Skin epidermis (tissue), 12 donors: ENCODE measurements around the gene BBIP1.

ENCODE experiments used
- H3K27ac ChIP-seq, 21 experiments: fragments of 200-600 bp; sonication (generic) in 11 of 21; one replicate each; pipeline ENCODE4 v1.5.0; 2020; ENCODE audit warnings: mild to moderate bottlenecking in 3 of 21, inconsistent platforms in 2 of 21, moderate library complexity in 2 of 21
- H3K4me3 ChIP-seq, 7 experiments: fragments of 200-600 bp; sonication (generic) in 2 of 7; one replicate each; pipeline ENCODE4 v1.5.0; 2020; ENCODE audit warnings: inconsistent platforms in 2 of 7, mild to moderate bottlenecking in 2 of 7, moderate library complexity in 1 of 7

BBIP1 gene, protein sequence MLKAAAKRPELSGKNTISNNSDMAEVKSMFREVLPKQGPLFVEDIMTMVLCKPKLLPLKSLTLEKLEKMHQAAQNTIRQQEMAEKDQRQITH

DNA sequence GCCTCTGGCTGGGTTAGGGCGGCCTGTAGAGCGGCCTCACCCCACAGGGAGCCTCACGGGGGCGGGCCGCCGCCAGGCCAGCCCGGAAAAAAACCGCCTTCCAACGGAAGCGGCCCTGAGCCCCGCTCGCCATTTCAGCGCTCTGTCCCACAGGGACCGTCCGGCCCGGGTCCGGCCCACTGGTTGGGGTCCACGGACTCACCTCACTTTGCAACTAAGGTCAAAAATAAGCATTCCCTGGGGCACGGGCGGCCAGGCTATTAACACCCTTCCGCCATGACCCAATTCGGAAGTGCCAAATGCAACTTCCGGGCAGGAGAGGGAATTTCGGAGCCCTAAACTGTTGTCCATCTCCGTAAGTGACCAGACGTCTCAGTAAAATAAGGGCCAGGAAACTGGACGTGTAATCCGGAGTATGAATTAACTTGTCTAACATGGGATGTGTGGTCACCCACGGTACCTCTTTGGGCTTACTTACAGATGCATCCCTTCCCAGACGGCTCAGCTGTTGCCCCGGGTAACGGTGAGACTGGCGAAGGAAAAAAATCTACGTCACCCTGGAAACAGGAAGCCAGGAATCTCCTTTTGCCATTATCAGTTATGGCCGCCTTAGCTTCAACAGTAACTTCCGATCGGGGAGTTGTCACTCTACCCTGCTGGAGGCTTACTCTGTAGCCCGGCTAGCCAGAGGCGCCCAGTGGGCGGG, at the start of gene BBIP1:
TSS of gene BBIP1 (minus strand) at position 538 of the 706 bp plus-strand sequence. CDS start 1,023 bp downstream, outside the sequence.
- peak within 1 kb of the TSS; percentile 84 to 99 (median 98) for H3K27ac ChIP-seq
- H3K4me3 ChIP-seq = peak within 1 kb of the TSS; percentile 63 to 89 (median 79)

DNA sequence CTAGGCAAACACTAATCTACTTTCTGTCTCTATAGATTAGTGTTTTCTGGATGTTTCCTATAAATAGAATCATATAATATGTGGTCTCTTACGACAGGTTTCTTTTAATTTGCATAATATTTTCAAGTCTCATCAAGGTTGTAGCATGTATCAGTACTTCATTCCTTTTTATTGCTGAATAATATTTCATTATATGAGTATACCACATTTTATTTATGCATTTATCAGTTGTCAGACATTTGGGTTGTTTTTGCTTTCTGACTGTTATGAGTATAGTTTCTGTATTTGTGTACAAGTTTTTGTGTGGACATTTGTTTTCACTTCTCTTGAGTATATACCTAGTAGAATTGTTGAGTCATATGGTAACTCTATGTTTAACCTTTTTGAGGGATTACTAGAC, 48.7 kb upstream of the BBIP1 start:
- H3K4me3 ChIP-seq = no peak overlapping the region
- H3K27ac ChIP-seq = no peak overlapping the region

DNA sequence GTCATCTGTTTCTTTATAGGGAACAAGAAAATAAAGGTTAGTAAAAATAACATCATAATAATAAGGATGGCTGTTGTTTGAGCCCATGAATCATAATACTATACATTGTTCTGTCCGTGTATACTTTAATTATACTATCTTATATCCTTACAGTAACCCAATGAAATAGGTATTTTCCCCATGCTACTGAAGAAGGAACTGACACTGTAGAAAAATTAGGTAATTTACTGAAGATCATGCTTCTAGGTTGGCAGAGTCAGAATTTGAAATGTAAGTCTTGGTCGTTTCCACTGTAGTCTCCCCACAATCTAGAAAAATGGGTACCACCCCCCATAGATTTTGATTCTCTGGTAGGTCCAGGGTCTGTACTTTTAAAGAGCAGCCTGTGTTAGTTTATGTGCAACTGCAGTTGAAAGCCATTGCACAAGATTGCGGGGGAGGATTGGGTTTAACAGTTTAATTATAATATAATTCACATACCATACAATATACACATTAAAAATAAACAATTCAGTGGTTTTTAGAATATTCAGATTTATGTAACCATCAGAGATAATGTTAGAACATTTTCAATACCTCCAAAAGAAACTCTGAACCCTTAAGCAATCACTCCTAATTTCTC, 48.1 kb upstream of the BBIP1 start:
- H3K4me3 ChIP-seq = no peak overlapping the region
- no peak overlapping the region for H3K27ac ChIP-seq

DNA sequence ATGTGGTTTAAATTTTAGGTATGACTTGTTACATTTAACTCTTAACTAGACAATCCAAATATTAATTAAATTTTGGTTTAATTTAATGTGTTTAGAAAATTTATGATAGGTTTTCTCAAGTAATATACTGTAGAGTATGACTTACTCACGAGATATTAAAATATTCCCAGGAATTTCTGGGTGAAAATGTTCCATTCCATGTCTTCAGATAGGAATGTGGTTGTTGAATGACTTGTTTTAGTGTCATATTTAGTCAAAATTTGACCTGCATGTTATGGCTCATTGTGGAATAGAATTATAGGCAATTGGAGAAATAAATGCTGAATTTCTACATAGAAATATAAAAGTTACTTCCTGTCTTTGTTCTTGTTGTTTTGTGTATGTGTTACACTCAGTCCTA, 47.2 kb upstream of the BBIP1 start:
- no peak overlapping the region for H3K27ac ChIP-seq
- H3K4me3 ChIP-seq = no peak overlapping the region

DNA sequence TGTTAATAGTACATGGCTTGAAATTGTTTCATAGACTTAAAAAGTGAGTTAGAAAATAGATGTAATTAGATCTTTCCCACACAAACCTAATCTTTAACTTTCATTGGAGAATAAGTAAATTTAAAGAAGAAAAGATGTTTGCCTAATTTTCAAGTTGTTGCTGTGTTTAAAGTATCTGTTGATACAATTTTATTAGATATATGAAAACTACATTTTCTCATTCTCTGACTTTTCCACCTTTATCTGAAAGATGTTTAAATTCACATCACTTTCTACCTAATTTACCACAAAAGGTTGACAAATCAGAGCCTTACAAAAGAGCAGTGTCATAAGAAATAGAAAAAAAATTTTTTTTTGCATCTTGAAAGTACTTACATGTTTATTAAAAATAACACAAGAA, 46.2 kb upstream of the BBIP1 start:
- H3K4me3 ChIP-seq = no peak overlapping the region
- no peak overlapping the region for H3K27ac ChIP-seq

DNA sequence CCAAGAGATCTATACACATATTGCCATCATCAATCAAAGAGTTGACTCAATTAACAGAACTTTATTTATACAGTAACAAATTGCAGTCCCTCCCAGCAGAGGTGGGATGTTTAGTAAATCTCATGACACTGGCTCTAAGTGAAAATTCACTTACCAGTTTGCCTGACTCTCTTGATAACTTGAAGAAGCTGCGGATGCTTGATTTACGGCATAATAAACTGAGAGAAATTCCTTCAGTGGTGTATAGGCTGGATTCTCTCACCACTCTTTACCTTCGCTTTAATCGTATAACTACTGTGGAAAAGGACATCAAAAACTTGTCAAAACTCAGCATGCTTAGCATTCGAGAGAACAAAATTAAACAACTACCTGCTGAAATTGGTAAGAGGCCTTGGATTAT, 45.7 kb upstream of the BBIP1 start:
- no peak overlapping the region for H3K27ac ChIP-seq
- H3K4me3 ChIP-seq = no peak overlapping the region

DNA sequence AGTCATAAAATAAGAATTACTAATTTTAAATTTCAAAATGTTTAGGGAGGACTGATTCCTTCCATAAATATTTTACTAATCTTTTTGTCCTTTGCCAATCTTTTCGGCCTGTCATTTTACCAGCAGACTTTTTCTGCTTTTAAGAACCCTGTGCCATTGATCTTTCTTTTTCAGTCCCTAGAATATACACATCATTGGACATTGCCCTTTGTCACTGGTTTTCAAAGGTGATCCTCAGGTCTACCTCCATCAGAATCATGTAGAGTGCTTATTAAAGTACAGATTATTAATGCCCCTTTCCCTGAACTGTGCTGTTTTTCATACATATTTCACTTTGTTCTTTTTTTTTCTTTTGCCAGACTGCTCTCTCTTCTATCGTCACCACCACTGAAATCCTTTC, 44.2 kb upstream of the BBIP1 start:
- Histone ChIP-seq H3K4me3 (no peak overlapping the region), H3K27ac (no peak overlapping the region)

DNA sequence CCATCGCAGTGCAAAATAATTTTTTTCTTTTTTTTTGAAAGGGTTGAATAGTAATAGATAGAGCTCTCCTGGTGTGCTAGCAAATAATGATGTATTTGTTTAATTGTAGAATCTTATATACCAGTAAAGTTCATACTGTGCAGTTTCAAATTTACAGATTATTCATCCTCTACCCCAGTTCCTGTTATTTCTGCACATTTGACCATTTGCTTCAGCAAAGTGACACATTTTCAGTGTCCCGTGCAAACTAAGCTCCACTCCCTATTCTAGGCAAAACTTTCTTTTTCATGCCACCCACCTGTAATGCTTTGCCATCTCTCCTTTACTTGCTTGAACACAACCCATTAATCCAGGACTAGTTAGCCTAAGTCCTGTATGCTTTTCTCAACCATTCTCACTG, 43.5 kb upstream of the BBIP1 start:
- no peak overlapping the region for H3K27ac ChIP-seq
- no peak overlapping the region for H3K4me3 ChIP-seq

DNA sequence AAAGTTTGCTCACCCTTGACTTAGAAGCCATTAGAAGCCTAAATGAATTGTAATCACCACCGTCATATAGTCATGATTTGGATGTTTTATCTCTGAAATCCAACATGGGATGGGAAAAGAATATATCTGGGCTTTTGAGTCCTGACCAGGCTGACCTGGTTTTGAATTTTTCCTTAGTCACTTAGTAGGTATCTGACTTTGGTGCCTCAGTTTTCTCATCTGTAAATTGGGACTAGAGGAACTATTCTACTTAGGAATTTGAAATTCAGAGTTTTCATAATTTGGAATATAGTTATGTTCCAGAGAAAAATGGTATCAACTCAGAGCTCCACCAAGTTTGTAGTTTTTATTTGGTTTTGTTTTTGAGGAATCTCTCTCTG, 41.3 kb upstream of the BBIP1 start:
- no peak overlapping the region for H3K27ac ChIP-seq
- H3K4me3 ChIP-seq = no peak overlapping the region

DNA sequence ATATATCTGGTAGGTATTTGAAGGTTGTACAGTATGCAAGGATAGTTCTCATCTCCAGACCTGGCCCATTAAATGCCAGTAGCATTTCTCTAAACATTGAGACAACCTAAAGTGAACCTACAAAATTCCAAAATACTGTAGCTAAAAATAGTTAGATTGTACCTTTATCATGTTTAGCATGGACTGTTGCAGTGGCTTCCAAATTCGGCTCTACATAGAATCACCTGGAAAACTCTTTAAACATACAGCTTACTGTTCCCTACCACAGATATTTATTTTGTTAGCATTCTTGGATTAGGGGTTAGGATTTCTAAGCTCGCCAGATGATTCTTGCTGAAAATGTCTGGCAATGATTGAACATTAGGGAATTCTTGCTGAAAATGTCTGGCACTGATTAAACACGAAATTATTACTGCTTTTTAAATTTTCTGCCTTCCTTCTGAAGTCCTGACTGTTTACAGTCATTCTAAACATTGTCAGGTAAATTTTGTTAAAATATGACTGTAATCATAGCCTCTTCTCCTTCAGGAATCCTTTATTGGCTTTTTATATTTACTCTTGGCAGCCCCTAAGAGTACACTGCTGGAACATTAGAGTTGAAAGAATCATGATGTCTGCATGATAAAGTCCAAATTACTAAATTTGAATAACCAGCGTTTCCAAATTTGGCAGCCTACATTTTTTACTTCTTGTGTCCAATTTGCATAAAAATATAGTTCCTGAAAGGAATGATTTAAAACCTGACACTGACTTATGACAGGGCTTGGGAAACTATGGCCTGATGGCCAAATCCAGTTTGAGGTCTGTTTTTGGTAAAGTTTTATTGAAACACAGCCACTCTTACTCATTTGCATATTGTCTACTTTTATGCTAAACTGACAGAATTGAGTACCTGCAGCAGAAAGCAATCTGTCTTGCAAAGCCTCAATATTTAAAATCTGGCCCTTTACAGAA, 40.7 kb upstream of the BBIP1 start:
- peak overlapping the region in 1 of 21 experiments; percentile 6 for H3K27ac ChIP-seq
- H3K4me3 ChIP-seq = no peak overlapping the region

DNA sequence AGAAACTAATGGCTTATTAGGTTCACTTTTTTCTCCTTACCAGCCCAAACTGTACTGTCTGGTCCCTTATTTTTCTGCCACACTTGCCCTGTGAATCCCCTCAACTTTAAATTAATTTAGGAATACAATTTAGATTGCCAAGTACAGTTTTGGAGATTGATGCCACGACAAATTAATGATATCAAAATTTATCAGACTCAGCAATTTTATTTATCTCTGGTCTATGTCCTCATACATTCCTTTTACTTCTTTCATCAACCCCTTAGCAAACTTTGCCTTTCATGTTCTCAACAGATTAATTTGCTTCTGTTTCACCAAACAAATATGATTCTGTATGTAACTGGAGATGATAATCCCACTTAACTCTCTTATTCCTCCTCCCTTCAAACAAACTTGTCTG, 38.6 kb upstream of the BBIP1 start:
- Histone ChIP-seq H3K27ac (no peak overlapping the region), H3K4me3 (no peak overlapping the region)

DNA sequence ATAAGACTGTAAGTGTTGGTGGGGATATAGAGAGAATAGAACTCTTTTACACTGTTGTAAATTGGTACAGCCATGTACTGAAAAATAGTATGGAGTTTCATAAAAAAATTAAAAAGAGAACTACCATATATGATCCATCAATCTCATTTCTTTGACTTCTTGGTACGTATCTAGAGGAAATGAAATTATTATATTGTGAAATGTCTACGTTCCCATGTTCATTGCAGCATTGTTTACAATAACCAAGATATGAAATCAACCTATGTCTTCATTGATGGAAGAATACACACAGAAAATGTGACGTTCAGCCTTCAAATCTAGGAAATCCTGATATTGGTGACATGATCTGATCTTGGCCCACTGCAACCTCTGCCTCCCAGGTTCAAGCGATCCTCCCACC, 32.4 kb upstream of the BBIP1 start:
- H3K4me3 ChIP-seq = no peak overlapping the region
- H3K27ac ChIP-seq = no peak overlapping the region

DNA sequence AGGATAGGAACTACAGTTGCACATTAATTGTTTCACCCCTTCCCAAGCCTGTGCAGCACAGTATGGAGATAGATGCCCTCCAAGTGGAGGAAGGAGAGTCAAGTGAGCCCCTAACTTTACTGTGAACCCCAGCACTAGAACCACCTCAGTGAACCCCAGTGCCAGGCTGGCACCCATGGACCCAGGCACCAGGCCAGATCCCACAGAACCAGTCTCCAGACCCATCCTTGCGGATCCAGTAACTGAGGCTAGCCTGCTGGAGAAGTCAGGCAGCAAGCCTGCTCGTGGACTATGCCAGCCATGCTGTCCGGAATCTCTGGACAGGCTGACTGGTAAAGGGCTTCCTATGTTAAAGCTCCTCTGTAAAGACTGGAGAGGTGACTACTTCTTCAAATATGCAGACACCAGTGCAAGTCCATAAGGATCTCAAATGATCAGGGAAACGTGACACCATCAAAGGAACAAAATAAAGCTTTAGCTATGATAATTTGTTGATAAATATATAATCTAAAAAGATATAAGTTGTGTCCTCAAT, 28.1 kb upstream of the BBIP1 start:
- H3K27ac ChIP-seq = no peak overlapping the region
- no peak overlapping the region for H3K4me3 ChIP-seq

DNA sequence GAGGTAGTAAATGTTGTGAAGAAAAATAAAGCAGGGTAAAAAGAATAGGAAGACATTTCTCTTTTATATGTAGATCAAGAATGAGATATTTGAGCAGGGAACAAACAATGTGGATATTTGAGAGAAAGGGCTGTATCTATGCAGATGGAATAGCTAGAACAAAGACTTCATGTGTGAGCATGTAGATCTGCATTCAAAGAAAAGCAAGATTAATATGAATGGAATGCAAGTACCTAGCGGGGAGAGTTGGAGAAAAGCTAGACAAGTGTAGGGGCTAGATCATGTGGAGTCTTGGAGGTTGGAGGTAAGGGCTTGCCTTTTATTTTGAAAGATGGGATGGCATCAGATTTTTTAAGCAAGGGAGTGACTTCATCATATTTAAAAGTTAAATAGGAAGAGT, 27.5 kb upstream of the BBIP1 start:
- H3K27ac ChIP-seq = no peak overlapping the region
- no peak overlapping the region for H3K4me3 ChIP-seq

DNA sequence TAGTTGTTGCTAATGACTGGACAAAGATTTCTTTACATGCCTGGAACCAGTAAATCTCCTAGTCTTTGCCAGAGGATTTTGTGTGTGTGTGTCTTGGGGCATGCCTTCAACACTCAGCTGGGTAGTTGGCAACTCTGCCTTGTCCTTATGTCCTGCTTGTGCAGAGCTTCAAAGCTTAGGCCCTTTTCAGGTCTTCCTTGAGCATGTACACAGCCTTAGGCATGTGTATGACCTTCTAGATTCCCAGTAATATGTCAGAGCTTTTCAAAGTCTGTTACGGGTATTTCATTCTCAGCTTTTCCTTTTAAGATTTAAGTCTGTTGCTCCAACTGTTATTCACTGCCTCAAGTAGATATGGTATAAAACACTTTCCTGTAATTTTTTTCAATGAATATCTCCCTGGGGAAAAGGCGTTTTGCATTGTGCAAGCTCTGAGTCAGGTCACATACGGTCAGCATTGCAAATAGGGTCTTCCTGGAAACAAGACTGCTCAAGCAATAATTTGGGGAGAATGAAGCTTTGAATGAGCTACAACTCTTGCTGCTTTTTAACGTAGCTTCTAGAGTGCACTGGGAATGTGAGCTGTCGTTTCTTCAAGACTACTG, 25.9 kb upstream of the BBIP1 start:
- Histone ChIP-seq H3K27ac (peak overlapping the region in 4 of 21 experiments; percentile 2 to 50 (median 30)), H3K4me3 (no peak overlapping the region)

DNA sequence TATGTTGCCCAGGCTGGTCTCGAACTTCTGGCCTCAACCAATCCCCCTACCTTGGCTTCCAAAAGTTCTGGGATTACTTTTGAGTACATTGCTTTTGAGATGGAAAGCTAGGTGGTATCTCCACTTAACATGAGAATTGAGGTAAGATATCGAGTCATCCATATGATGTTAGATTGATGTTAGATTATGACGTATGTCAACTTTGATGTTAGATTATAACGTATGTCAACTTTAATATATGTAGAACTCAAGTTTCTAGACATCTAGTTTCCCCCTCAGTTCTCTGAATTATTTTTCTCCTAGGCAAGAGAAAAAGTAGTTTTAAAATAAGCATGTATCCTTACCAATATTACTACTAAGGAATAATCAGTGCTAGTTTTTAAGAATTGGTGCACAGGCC, 20.4 kb upstream of the BBIP1 start:
- H3K27ac ChIP-seq = no peak overlapping the region
- no peak overlapping the region for H3K4me3 ChIP-seq

DNA sequence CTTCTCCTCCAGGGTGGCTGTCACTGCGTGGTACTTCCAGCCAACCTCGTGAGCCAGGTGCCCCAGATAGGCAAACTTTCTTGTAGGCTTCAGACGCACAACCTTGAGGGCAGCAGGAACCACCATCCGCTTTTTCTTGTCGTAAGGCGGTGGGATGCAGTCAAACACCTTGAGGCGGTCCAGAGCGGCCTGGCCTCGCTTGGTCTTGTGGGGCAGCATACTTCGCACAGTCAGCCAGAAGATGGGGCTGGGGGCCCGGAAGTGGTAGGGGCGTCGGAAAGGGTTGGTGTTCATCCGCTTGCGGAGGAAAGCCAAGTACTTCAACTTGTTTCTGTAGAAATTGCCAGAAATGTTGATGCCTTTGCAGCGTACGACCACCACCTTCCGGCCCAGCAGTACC, 17.8 kb upstream of the BBIP1 start:
- Histone ChIP-seq H3K4me3 (no peak overlapping the region), H3K27ac (no peak overlapping the region)

DNA sequence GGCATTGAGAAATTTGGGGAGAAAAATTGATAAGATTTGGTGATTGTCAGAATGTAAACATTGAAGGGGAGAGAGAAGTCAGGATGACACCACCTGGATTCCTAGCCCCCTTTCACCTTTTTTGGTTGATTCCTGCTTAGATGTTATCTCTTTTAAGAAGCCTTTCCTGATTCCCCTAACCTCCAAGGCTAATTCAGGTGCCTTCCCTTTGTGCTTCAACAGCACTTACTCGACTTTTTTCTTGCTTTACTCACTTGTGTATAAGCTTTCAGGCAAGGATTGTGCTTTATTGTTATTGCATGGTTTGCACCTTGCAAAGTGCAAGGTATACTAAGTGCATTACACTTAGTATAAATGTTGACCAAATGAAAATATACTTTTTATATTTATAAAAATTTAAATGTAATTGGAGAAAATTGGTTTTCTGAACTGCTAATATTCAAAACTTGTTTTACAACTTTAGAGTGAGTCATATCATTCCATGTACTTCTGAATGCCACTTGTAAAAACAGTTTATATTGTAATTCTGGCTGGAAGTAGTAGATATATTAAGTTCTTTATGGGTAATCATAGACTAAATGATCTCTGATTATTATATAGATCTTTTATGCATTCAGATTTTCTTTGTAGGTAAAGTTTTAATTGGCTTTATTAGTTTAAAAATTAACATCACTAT, 13.7 kb upstream of the BBIP1 start:
- Histone ChIP-seq H3K4me3 (no peak overlapping the region), H3K27ac (peak overlapping the region in 1 of 21 experiments; percentile 14)

DNA sequence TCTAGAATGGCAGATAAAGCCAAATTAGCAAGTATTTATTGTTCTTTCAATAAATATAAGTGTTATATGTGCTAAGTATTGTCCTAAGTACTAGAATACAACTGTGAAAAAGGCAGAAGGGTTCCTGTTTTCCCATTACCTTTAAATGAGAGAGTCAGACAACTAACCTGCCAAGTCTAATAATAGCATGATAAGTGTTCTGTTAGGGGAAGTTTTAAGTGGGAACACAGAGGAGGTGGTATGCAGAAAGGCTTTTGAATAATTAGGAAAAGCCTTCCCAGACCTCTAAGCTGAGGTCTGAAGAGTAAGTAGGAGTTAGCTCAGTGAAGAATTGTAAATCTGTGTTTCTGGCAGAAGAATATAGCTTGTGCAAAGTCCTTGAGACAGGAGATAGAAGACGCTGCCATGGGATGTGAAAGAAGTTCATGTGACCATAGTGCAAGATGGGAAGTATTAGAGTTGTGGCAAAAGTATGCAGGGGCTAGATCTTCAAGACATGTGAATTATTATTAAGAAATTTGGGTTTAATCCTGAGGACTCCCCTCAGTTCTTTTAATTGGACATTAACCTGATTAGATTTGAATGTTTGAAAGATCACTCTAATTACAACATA, 12.9 kb upstream of the BBIP1 start:
- Histone ChIP-seq H3K4me3 (no peak overlapping the region), H3K27ac (no peak overlapping the region)
